WTC11 (cell line): ENCODE measurements around the gene ZEB2. TPM values are rescaled to one million over a fixed set of nuclear protein-coding genes. Genes with fewer than 3 reads are reported as not detected.

ENCODE experiments used
- ATAC-seq: fragments of 200-7000 bp; cut with Tn5 transposase; 2 replicates; pipeline ENCODE4 v1.10.0; 2021; ENCODE audit warnings: mild to moderate bottlenecking, moderate library complexity
- Bru-seq: library from RNA; stranded (reverse); fragments of 400-500 nt; gene quantifications from one replicate; lab custom pipeline; 2021; lab: Mats Ljungman, UMichigan
- CTCF ChIA-PET: fragments of 300-600 bp; sonication (Branson Sonifier 250); formaldehyde crosslinking; loops from one replicate; lab custom pipeline; 2021; ENCODE audit warnings: antibody characterized with exemption; lab: Charles Lee
- POLR2A ChIA-PET: fragments of 350-600 bp; sonication (Branson Sonifier 250); formaldehyde crosslinking; loops from one replicate; lab custom pipeline; 2021; ENCODE audit warnings: antibody characterized with exemption; lab: Charles Lee
- DNase-seq: peaks from one replicate; pipeline ENCODE4 v3.0.0; 2021; ENCODE audit warnings: low spot score
- H3K27ac Mint-ChIP-seq: 2 replicates; pipeline ENCODE4 v1.8.0; 2021; ENCODE audit warnings: mixed read lengths
- H3K27me3 Mint-ChIP-seq: 2 replicates; pipeline ENCODE4 v1.8.0; 2021; ENCODE audit warnings: low read depth, mild to moderate bottlenecking, moderate library complexity, mixed read lengths
- H3K36me3 Mint-ChIP-seq: 2 replicates; pipeline ENCODE4 v1.8.0; 2021; ENCODE audit warnings: mixed read lengths
- H3K4me1 Mint-ChIP-seq: 2 replicates; pipeline ENCODE4 v1.8.0; 2022; ENCODE audit warnings: mixed read lengths
- H3K4me3 Mint-ChIP-seq: 2 replicates; pipeline ENCODE4 v1.8.0; 2021; ENCODE audit warnings: mild to moderate bottlenecking, moderate library complexity, mixed read lengths
- H3K9me3 Mint-ChIP-seq: 2 replicates; pipeline ENCODE4 v1.8.0; 2021; ENCODE audit warnings: mixed read lengths
- CREM ChIP-seq: sonication (generic); formaldehyde crosslinking; IDR thresholded peaks from 2 replicates; pipeline ENCODE4 v1.8.1; 2022; ENCODE audit warnings: mild to moderate bottlenecking, missing genetic modification reagents, moderate library complexity
- ETV6 ChIP-seq: sonication (generic); formaldehyde crosslinking; IDR thresholded peaks from 2 replicates; pipeline ENCODE4 v1.8.1; 2022; ENCODE audit warnings: mild to moderate bottlenecking, missing genetic modification reagents
- GABPB1 ChIP-seq: sonication (generic); formaldehyde crosslinking; IDR thresholded peaks from 2 replicates; pipeline ENCODE4 v1.8.1; 2023; ENCODE audit warnings: mild to moderate bottlenecking, missing genetic modification reagents
- PRRX2 ChIP-seq: fragments of 250-450 bp; sonication (Bioruptor Pico); IDR thresholded peaks from 2 replicates; pipeline ENCODE4 v1.8.0; 2021; ENCODE audit warnings: mild to moderate bottlenecking
- SMAD3 ChIP-seq: sonication (generic); formaldehyde crosslinking; IDR thresholded peaks from 2 replicates; pipeline ENCODE4 v1.8.0; 2022; ENCODE audit warnings: missing genetic modification reagents, mild to moderate bottlenecking, borderline replicate concordance
- ZNF138 ChIP-seq: sonication (generic); formaldehyde crosslinking; conservative IDR thresholded peaks from 2 replicates; pipeline ENCODE4 v1.8.1; 2022; ENCODE audit warnings: mild to moderate bottlenecking, moderate library complexity, missing genetic modification reagents
- ZNF263 ChIP-seq: sonication (generic); formaldehyde crosslinking; IDR thresholded peaks from 2 replicates; pipeline ENCODE4 v1.8.1; 2022; ENCODE audit warnings: low read depth, mild to moderate bottlenecking, moderate library complexity, missing genetic modification reagents
- ZNF396 ChIP-seq: fragments of 250-450 bp; sonication (Bioruptor Pico); IDR thresholded peaks from 2 replicates; pipeline ENCODE4 v1.8.0; 2021; ENCODE audit warnings: mild to moderate bottlenecking, moderate library complexity, borderline replicate concordance
- long read RNA-seq, 3 experiments: library from RNA in 1 of 3; library from capped mRNA in 1 of 3; library from polyadenylated mRNA in 1 of 3; unstranded in 2 of 3; stranded (forward) in 1 of 3; transcript quantifications; one replicate each; pipeline ENCODE4 v2.0.0, GENCODE V29; 2021
- total RNA-seq: library from RNA; stranded (reverse); gene quantifications from 3 replicates; pipeline ENCODE4 v1.2.3, GENCODE V29; 2021
- TF ChIP-seq, protein P1 (sequence below): fragments of 250-450 bp; sonication (Bioruptor Pico); IDR thresholded peaks from 2 replicates; pipeline ENCODE4 v1.9.0; 2021; ENCODE audit warnings: mild to moderate bottlenecking, borderline replicate concordance
- TF ChIP-seq, protein P2 (sequence below): sonication (generic); formaldehyde crosslinking; IDR thresholded peaks from 2 replicates; pipeline ENCODE4 v1.8.0; 2022; ENCODE audit warnings: mild to moderate bottlenecking, missing genetic modification reagents
- TF ChIP-seq, protein P3 (sequence below): sonication (generic); formaldehyde crosslinking; IDR thresholded peaks from 2 replicates; pipeline ENCODE4 v1.8.1; 2023; ENCODE audit warnings: mild to moderate bottlenecking, missing genetic modification reagents
- TF ChIP-seq, protein P4 (sequence below): sonication (generic); formaldehyde crosslinking; IDR thresholded peaks from 2 replicates; pipeline ENCODE4 v1.8.1; 2022; ENCODE audit warnings: mild to moderate bottlenecking, moderate library complexity, missing genetic modification reagents
- TF ChIP-seq, protein P5 (sequence below): sonication (generic); formaldehyde crosslinking; IDR thresholded peaks from 2 replicates; pipeline ENCODE4 v1.8.1; 2023; ENCODE audit warnings: mild to moderate bottlenecking, moderate library complexity, missing genetic modification reagents
- TF ChIP-seq, protein P6 (sequence below): sonication (generic); formaldehyde crosslinking; IDR thresholded peaks from 2 replicates; pipeline ENCODE4 v1.8.0; 2022; ENCODE audit warnings: missing genetic modification reagents
- TF ChIP-seq, protein P7 (sequence below): sonication (generic); formaldehyde crosslinking; IDR thresholded peaks from 2 replicates; pipeline ENCODE4 v1.8.1; 2022; ENCODE audit warnings: low read depth, missing genetic modification reagents, borderline replicate concordance
- TF ChIP-seq, protein P8 (sequence below): fragments of 250-450 bp; sonication (Bioruptor Pico); IDR thresholded peaks from 2 replicates; pipeline ENCODE4 v1.9.0; 2021; ENCODE audit warnings: moderate library complexity, mild to moderate bottlenecking, inconsistent platforms, borderline replicate concordance

Gene ZEB2
- total RNA-seq (0.42 to 0.85 TPM (median 0.46 TPM) in 3 replicates), Bru-seq, nascent RNA (percentile 10 among the genes with signal in this experiment)
- long read RNA-seq, experiment 1, partial matches to known transcripts, result 0 of 1 reads
- long read RNA-seq, experiment 1, other reads (novel, unspliced or antisense), result 1 of 1 reads
- long read RNA-seq, experiment 2, result 0 reads
- long read RNA-seq, experiment 3, result 0 reads

DNA sequence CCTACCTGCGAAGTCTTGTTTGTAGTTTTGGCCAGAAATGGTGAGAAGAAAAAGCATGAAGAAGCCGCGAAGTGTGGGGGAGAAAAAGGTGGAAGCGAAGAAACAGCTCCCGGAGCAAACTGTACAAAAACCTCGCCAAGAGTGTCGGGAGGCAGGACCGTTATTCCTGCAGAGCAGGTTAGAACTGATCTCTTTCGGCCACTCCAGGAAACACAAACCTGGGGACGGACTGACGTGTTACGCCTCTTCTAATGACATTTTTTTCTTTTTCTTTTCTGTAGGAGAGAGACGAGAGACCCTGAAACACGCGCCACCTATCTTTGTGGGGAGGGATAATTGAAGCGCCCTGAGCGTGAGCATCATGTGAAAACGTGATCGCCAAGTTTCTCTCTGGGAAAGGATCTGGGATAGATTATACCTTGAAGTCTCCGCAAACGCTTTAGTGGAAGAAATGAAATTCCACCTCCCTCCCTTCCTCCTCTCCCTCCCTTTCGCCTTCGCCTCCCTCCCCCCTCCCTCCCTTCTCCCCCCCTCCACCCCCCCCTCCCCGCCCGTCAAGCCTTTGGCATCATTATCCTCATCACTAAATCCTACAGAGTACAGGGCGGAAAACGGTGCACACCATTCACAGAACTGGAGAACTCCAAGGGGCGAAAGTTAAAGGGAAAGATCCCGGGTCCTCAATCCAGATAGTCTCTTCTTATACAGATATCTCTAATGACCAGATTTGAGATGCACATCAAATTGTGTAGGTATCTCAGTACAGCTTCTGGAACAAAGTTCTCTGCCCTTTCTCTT is at the start of gene ZEB2:
TSS of gene ZEB2 (minus strand) at position 186 of the 798 bp plus-strand sequence. CDS start 2,769 bp downstream, outside the sequence.
- no peak for ATAC-seq
- Mint-ChIP-seq H3K27me3 (peaks cover 25% of the 10 kb centered on the region), H3K36me3 (no peaks in the 10 kb centered on the region), H3K9me3 (no peaks in the 10 kb centered on the region), H3K4me1 (peaks cover 40% of the 10 kb centered on the region), H3K27ac (no peak within 1 kb of the TSS), H3K4me3 (peak within 1 kb of the TSS; percentile 47)
- ChIA-PET CTCF (no interaction called here), POLR2A (no interaction called here)
- TF ChIP-seq GABPB1, result no peak
- no peak for TF ChIP-seq CREM (CRISPR knock-in tag)
- no peak for TF ChIP-seq ETV6 (CRISPR knock-in tag)
- TF ChIP-seq, protein P1, sequence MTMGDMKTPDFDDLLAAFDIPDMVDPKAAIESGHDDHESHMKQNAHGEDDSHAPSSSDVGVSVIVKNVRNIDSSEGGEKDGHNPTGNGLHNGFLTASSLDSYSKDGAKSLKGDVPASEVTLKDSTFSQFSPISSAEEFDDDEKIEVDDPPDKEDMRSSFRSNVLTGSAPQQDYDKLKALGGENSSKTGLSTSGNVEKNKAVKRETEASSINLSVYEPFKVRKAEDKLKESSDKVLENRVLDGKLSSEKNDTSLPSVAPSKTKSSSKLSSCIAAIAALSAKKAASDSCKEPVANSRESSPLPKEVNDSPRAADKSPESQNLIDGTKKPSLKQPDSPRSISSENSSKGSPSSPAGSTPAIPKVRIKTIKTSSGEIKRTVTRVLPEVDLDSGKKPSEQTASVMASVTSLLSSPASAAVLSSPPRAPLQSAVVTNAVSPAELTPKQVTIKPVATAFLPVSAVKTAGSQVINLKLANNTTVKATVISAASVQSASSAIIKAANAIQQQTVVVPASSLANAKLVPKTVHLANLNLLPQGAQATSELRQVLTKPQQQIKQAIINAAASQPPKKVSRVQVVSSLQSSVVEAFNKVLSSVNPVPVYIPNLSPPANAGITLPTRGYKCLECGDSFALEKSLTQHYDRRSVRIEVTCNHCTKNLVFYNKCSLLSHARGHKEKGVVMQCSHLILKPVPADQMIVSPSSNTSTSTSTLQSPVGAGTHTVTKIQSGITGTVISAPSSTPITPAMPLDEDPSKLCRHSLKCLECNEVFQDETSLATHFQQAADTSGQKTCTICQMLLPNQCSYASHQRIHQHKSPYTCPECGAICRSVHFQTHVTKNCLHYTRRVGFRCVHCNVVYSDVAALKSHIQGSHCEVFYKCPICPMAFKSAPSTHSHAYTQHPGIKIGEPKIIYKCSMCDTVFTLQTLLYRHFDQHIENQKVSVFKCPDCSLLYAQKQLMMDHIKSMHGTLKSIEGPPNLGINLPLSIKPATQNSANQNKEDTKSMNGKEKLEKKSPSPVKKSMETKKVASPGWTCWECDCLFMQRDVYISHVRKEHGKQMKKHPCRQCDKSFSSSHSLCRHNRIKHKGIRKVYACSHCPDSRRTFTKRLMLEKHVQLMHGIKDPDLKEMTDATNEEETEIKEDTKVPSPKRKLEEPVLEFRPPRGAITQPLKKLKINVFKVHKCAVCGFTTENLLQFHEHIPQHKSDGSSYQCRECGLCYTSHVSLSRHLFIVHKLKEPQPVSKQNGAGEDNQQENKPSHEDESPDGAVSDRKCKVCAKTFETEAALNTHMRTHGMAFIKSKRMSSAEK (CRISPR knock-in tag), result no peak
- TF ChIP-seq, protein P2, sequence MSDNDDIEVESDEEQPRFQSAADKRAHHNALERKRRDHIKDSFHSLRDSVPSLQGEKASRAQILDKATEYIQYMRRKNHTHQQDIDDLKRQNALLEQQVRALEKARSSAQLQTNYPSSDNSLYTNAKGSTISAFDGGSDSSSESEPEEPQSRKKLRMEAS (CRISPR knock-in tag), result no peak
- TF ChIP-seq, protein P3, sequence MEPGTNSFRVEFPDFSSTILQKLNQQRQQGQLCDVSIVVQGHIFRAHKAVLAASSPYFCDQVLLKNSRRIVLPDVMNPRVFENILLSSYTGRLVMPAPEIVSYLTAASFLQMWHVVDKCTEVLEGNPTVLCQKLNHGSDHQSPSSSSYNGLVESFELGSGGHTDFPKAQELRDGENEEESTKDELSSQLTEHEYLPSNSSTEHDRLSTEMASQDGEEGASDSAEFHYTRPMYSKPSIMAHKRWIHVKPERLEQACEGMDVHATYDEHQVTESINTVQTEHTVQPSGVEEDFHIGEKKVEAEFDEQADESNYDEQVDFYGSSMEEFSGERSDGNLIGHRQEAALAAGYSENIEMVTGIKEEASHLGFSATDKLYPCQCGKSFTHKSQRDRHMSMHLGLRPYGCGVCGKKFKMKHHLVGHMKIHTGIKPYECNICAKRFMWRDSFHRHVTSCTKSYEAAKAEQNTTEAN (CRISPR knock-in tag), result no peak
- no peak for TF ChIP-seq PRRX2 (CRISPR knock-in tag)
- no peak for TF ChIP-seq ZNF396
- TF ChIP-seq, protein P4, sequence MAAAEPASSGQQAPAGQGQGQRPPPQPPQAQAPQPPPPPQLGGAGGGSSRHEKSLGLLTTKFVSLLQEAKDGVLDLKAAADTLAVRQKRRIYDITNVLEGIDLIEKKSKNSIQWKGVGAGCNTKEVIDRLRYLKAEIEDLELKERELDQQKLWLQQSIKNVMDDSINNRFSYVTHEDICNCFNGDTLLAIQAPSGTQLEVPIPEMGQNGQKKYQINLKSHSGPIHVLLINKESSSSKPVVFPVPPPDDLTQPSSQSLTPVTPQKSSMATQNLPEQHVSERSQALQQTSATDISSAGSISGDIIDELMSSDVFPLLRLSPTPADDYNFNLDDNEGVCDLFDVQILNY (CRISPR knock-in tag), result no peak
- TF ChIP-seq SMAD3 (CRISPR knock-in tag), result no peak
- no peak for DNase-seq

DNA sequence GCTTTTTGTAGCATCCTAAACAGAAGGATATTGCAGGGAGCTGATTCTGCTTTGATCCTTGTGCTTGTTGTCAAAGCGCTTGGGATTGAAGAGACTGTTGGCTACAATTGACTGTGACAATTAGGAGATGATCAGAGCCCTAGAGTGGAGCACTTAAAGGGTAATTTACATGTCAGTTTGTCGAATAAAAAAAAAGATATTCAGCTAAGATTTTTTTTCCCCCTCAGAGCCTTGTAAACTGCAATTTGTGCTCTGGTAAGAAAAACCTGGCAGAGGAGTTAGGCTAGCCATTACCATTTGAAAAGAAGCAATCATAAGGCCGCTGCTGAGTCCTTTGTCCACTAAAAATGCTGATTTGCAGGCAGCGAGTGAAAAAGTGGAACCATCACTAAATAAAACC is 47.8 kb upstream of the ZEB2 start:
- Mint-ChIP-seq H3K27me3 (peaks cover 65% of the 10 kb centered on the region), H3K9me3 (no peaks in the 10 kb centered on the region), H3K4me1 (peaks cover 49% of the 10 kb centered on the region), H3K27ac (no peak overlapping the region), H3K36me3 (no peaks in the 10 kb centered on the region), H3K4me3 (peak overlapping the region; percentile 11; the same call in 1 of the 2 replicates)
- DNase-seq (no peak), ATAC-seq (peak; percentile 93)
- POLR2A ChIA-PET, result interaction anchor here (0.6 kb wide), 1 partner anchor 44 kb away, joined by 3 read pairs; no protein-coding TSS in a partner anchor
- CTCF ChIA-PET, result no interaction called here
- TF ChIP-seq, protein P5, sequence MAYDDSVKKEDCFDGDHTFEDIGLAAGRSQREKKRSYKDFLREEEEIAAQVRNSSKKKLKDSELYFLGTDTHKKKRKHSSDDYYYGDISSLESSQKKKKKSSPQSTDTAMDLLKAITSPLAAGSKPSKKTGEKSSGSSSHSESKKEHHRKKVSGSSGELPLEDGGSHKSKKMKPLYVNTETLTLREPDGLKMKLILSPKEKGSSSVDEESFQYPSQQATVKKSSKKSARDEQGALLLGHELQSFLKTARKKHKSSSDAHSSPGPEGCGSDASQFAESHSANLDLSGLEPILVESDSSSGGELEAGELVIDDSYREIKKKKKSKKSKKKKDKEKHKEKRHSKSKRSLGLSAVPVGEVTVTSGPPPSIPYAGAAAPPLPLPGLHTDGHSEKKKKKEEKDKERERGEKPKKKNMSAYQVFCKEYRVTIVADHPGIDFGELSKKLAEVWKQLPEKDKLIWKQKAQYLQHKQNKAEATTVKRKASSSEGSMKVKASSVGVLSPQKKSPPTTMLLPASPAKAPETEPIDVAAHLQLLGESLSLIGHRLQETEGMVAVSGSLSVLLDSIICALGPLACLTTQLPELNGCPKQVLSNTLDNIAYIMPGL (CRISPR knock-in tag), result no peak
- TF ChIP-seq, protein P6, sequence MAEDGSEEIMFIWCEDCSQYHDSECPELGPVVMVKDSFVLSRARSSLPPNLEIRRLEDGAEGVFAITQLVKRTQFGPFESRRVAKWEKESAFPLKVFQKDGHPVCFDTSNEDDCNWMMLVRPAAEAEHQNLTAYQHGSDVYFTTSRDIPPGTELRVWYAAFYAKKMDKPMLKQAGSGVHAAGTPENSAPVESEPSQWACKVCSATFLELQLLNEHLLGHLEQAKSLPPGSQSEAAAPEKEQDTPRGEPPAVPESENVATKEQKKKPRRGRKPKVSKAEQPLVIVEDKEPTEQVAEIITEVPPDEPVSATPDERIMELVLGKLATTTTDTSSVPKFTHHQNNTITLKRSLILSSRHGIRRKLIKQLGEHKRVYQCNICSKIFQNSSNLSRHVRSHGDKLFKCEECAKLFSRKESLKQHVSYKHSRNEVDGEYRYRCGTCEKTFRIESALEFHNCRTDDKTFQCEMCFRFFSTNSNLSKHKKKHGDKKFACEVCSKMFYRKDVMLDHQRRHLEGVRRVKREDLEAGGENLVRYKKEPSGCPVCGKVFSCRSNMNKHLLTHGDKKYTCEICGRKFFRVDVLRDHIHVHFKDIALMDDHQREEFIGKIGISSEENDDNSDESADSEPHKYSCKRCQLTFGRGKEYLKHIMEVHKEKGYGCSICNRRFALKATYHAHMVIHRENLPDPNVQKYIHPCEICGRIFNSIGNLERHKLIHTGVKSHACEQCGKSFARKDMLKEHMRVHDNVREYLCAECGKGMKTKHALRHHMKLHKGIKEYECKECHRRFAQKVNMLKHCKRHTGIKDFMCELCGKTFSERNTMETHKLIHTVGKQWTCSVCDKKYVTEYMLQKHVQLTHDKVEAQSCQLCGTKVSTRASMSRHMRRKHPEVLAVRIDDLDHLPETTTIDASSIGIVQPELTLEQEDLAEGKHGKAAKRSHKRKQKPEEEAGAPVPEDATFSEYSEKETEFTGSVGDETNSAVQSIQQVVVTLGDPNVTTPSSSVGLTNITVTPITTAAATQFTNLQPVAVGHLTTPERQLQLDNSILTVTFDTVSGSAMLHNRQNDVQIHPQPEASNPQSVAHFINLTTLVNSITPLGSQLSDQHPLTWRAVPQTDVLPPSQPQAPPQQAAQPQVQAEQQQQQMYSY (CRISPR knock-in tag), result no peak
- TF ChIP-seq, protein P2 (CRISPR knock-in tag), result no peak
- no peak for TF ChIP-seq ZNF263 (CRISPR knock-in tag)
- no peak for TF ChIP-seq ZNF138 (CRISPR knock-in tag)
- TF ChIP-seq GABPB1, result no peak
- TF ChIP-seq, protein P7, sequence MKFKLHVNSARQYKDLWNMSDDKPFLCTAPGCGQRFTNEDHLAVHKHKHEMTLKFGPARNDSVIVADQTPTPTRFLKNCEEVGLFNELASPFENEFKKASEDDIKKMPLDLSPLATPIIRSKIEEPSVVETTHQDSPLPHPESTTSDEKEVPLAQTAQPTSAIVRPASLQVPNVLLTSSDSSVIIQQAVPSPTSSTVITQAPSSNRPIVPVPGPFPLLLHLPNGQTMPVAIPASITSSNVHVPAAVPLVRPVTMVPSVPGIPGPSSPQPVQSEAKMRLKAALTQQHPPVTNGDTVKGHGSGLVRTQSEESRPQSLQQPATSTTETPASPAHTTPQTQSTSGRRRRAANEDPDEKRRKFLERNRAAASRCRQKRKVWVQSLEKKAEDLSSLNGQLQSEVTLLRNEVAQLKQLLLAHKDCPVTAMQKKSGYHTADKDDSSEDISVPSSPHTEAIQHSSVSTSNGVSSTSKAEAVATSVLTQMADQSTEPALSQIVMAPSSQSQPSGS (CRISPR knock-in tag), result no peak
- TF ChIP-seq, protein P8, sequence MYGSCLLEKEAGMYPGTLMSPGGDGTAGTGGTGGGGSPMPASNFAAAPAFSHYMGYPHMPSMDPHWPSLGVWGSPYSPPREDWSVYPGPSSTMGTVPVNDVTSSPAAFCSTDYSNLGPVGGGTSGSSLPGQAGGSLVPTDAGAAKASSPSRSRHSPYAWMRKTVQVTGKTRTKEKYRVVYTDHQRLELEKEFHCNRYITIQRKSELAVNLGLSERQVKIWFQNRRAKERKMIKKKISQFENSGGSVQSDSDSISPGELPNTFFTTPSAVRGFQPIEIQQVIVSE, result no peak
